Uterus (tissue), 4 donors: ENCODE data around the gene FGD2. TPM values are rescaled to one million over a fixed set of nuclear protein-coding genes. Genes with fewer than 3 reads are reported as not detected.

Source experiments
- DNase-seq, 2 donors: peaks; one replicate each; pipeline ENCODE4 v3.0.0-alpha.2; 2019 to 2020
- H3K27ac ChIP-seq, 2 donors: fragments of 200-600 bp; sonication (generic); 1 replicate in 1 of 2; 2 replicates in 1 of 2; pipeline ENCODE4 v1.5.1; 2016 to 2018
- H3K27me3 ChIP-seq, 2 donors: fragments of 200-600 bp; sonication (generic); one replicate each; pipeline ENCODE4 v1.5.1; 2018 to 2019; ENCODE audit warnings: control low read depth in 1 of 2
- H3K36me3 ChIP-seq, 2 donors: fragments of 200-600 bp; sonication (generic); one replicate each; pipeline ENCODE4 v1.5.1; 2019; ENCODE audit warnings: control low read depth in 1 of 2
- H3K4me1 ChIP-seq, 2 donors: fragments of 200-600 bp; sonication (generic); one replicate each; pipeline ENCODE4 v1.5.1; 2018 to 2019; ENCODE audit warnings: control low read depth in 1 of 2
- H3K4me3 ChIP-seq, 2 donors: fragments of 200-600 bp; sonication (generic); 1 replicate in 1 of 2; 2 replicates in 1 of 2; pipeline ENCODE4 v1.5.1; 2018 to 2019; ENCODE audit warnings: mild to moderate bottlenecking in 1 of 2
- H3K9me3 ChIP-seq, 2 donors: fragments of 200-600 bp; sonication (generic); one replicate each; pipeline ENCODE4 v1.5.1; 2019; ENCODE audit warnings: control low read depth in 1 of 2
- POLR2A ChIP-seq, 2 donors: fragments of 450-650 bp; IDR thresholded peaks; one replicate each; pipeline ENCODE4 v1.6.1; 2016; ENCODE audit warnings: antibody characterized with exemption in 2 of 2, mild to moderate bottlenecking in 1 of 2, moderate library complexity in 1 of 2
- intact Hi-C: fragments of 100-400 bp; cut with DNase I; formaldehyde crosslinking; loops from one replicate; pipeline ENCODE4 v1.15.1; 2023; ENCODE audit warnings: low total_unique reads
- total RNA-seq, 4 donors: library from RNA; depleted of rRNA in 3 of 4; stranded (reverse); fragments of >200 nt in 3 of 4; gene quantifications; one replicate each; pipeline versions ENCODE4 v1.1.0 to v1.2.4, GENCODE V29; 2014 to 2023
- TF ChIP-seq, protein P1 (sequence below), 4 experiments: fragments of 200-600 bp in 2 of 4; fragments of 450-650 bp in 2 of 4; sonication (generic) in 2 of 4; IDR thresholded peaks; one replicate each; pipeline ENCODE4 v1.5.1; 2016 to 2019; ENCODE audit warnings: antibody characterized with exemption in 4 of 4, mild to moderate bottlenecking in 2 of 4, moderate library complexity in 1 of 4
- donor health status: DM: yes; HTN: yes; CAD: no.

Gene FGD2
- total RNA-seq, 4 donors from 2014 or later, result 0.51 to 27.6 (median 11.5) TPM

DNA sequence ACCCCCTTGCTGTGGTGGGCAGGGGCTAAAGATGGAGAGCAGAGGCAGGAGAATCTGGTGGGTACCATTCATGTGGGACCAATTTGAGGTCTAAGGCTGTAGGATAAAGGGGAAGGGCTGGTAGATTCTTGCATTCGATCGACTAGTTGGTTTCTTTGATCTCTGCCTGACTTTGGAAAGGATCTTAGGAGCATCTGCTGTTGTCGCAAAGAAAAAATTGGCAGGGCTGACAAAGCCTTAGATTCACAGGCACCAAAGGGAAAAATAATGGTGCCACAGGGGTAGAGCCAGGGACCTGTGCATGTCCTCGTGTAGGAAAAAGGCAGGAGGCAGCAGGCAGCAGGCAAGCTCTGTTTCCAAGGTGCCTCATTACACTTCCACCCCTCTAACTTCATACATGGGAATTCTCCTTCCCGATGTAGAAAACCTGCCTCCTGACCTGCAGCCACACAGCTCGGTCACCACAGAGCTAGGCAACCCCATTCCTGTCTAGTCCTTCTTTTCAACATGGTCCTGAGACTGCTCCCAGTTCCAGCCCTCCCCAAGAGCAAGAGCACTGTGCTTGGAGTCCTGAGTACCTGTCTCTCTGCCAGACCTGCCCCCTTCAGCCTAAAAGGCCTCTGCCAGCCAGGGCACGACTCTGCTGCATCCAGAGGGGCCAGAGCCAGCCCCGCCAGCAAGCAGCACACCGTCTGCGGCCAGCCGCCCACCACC is 71.9 kb downstream of the FGD2 start:
- peaks cover 0 to 8% of the 10 kb centered on the region in 2 donors for H3K4me1 ChIP-seq
- no peaks in the 10 kb centered on the region for H3K36me3 ChIP-seq
- no peak overlapping the region for H3K4me3 ChIP-seq
- no peaks in the 10 kb centered on the region for H3K27me3 ChIP-seq
- no peak for DNase-seq
- peak overlapping the region; percentile 55 to 78 for H3K27ac ChIP-seq
- no peak for TF ChIP-seq POLR2A (IDR thresholded peaks at IDR 0.05)
- TF ChIP-seq, protein P1, sequence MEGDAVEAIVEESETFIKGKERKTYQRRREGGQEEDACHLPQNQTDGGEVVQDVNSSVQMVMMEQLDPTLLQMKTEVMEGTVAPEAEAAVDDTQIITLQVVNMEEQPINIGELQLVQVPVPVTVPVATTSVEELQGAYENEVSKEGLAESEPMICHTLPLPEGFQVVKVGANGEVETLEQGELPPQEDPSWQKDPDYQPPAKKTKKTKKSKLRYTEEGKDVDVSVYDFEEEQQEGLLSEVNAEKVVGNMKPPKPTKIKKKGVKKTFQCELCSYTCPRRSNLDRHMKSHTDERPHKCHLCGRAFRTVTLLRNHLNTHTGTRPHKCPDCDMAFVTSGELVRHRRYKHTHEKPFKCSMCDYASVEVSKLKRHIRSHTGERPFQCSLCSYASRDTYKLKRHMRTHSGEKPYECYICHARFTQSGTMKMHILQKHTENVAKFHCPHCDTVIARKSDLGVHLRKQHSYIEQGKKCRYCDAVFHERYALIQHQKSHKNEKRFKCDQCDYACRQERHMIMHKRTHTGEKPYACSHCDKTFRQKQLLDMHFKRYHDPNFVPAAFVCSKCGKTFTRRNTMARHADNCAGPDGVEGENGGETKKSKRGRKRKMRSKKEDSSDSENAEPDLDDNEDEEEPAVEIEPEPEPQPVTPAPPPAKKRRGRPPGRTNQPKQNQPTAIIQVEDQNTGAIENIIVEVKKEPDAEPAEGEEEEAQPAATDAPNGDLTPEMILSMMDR (IDR thresholded peaks at IDR 0.05), result no peak
- no peaks in the 10 kb centered on the region for H3K9me3 ChIP-seq
- intact Hi-C loops, result no loop called here

DNA sequence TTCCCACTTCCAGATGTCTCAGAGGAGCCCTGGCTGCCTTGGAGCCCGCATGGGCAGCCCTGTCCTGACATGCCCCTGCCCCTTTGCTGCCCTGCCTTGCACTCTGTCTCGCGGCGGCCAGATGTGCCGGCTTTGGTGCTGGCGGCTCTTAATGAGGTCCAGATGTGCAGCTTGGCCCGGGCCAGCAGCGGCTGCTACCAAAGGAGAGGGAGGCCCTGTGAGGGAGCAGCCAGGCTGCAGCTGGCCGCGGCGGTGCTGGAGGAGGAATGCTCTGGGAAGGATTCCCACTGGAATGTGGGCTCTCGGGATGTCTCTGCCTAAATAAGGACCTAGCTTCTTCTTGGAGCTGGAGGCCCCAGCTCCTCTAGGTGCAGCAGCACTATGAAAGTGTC is 72.4 kb downstream of the FGD2 start:
- no peak overlapping the region for H3K4me3 ChIP-seq

More for the DNA sequence above, 72.4 kb downstream of the FGD2 start:
- intact Hi-C loops, result no loop called here
- Histone ChIP-seq H3K36me3 (no peaks in the 10 kb centered on the region), H3K4me1 (peaks cover 3 to 8% of the 10 kb centered on the region in 2 donors), H3K27ac (peak overlapping the region; percentile 55 to 78), H3K27me3 (no peaks in the 10 kb centered on the region), H3K9me3 (no peaks in the 10 kb centered on the region)
- TF ChIP-seq, protein P1 (IDR thresholded peaks at IDR 0.05), result no peak
- no peak for TF ChIP-seq POLR2A (IDR thresholded peaks at IDR 0.05)
- peak; percentile 91 to 92 for DNase-seq

Other genes with a start within 250 kb of the FGD2 start
- gene CPNE5, start 166.2 kb upstream of the FGD2 start, total RNA-seq, result 10 to 100 TPM in 3 of 4 donors, 1 to 10 TPM in 1; 9.5 to 33.8 (median 12.2) TPM
- 10 to 100 TPM; 22.8 to 36.0 (median 27.5) TPM for gene PPIL1, start 130.9 kb upstream of the FGD2 start, total RNA-seq
- gene C6orf89, start 119.7 kb upstream of the FGD2 start, total RNA-seq, result 10 to 100 TPM; 21.3 to 67.9 (median 42.6) TPM
- 10 to 100 TPM in 1 of 4 donors, 1 to 10 TPM in 3; 1.2 to 32.4 (median 6.7) TPM for gene PI16, start 50.9 kb upstream of the FGD2 start, total RNA-seq
- gene MTCH1, start 19.5 kb upstream of the FGD2 start, total RNA-seq, result 100 to 1,000 TPM; 111 to 172 (median 146) TPM
- gene PIM1, start 164.5 kb downstream of the FGD2 start, total RNA-seq, result 10 to 100 TPM in 3 of 4 donors, 1 to 10 TPM in 1; 2.0 to 44.5 (median 28.8) TPM